Peyer's patch (tissue), 4 donors: ENCODE results near the gene ANKH.

ENCODE experiments used
- POLR2A ChIP-seq, 2 donors: fragments of 450-650 bp; IDR thresholded peaks; one replicate each; pipeline ENCODE4 v1.5.1; 2017; ENCODE audit warnings: antibody characterized with exemption in 2 of 2, mild to moderate bottlenecking in 2 of 2, moderate library complexity in 2 of 2
- TF ChIP-seq, protein P1 (sequence below), 6 experiments: fragments of 450-650 bp in 4 of 6; fragments of 200-600 bp in 2 of 6; sonication (generic) in 1 of 6; IDR thresholded peaks; one replicate each; pipeline ENCODE4 v1.5.1; 2017 to 2019; ENCODE audit warnings: antibody characterized with exemption in 6 of 6, mild to moderate bottlenecking in 3 of 6, moderate library complexity in 1 of 6

DNA sequence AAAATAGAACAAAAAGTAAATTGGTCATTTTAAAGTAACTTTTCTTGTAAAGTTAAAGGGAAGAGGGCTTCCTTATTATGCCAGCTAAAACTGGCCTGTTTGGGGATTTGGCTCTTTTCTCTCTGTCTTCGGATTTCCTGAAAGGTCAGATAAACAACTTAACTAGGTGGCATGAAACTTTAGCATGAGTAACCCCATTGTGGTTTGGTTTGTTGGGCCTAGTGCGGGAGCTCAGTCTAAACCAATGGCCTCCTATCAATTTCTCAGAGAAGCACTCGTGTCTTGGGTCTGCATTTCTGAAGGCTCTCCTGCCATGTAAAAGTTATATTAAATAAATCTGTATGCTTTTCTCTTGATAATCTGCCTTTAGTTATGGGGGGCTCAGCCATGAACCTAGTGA lies 48.5 kb upstream of the ANKH start:
- TF ChIP-seq, protein P1, sequence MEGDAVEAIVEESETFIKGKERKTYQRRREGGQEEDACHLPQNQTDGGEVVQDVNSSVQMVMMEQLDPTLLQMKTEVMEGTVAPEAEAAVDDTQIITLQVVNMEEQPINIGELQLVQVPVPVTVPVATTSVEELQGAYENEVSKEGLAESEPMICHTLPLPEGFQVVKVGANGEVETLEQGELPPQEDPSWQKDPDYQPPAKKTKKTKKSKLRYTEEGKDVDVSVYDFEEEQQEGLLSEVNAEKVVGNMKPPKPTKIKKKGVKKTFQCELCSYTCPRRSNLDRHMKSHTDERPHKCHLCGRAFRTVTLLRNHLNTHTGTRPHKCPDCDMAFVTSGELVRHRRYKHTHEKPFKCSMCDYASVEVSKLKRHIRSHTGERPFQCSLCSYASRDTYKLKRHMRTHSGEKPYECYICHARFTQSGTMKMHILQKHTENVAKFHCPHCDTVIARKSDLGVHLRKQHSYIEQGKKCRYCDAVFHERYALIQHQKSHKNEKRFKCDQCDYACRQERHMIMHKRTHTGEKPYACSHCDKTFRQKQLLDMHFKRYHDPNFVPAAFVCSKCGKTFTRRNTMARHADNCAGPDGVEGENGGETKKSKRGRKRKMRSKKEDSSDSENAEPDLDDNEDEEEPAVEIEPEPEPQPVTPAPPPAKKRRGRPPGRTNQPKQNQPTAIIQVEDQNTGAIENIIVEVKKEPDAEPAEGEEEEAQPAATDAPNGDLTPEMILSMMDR (IDR thresholded peaks at IDR 0.05): no peak
- TF ChIP-seq POLR2A (IDR thresholded peaks at IDR 0.05): no peak
